Hepatocyte (in vitro differentiated cells): ENCODE data around the gene SH3GL2.

Experiments
- CTCF ChIP-seq: fragments of 200-600 bp; sonication (generic); IDR thresholded peaks from 2 replicates; pipeline ENCODE4 v1.5.1; 2016; ENCODE audit warnings: antibody characterized with exemption, mild to moderate bottlenecking; ENCODE audit not compliant: poor library complexity
- EZH2 ChIP-seq: fragments of 200-600 bp; sonication (generic); IDR thresholded peaks from 2 replicates; pipeline ENCODE4 v1.6.1; 2016; ENCODE audit warnings: antibody characterized with exemption, mild to moderate bottlenecking, borderline replicate concordance
- EZH2phosphoT487 ChIP-seq: fragments of 200-600 bp; sonication (generic); IDR thresholded peaks from one replicate; pipeline ENCODE4 v1.6.1; 2018; ENCODE audit warnings: antibody characterized with exemption, mild to moderate bottlenecking, low read depth, moderate library complexity; ENCODE audit not compliant: unreplicated experiment, severe bottlenecking

- TF ChIP-seq CTCF (no peak), EZH2phosphoT487 (no peak), EZH2 (no peak)
Measured at GRCh38 chr9:17735859-17736258, 157.0 kb downstream of the SH3GL2 start.
